Prostate gland (tissue), 2 donors: ENCODE measurements around the gene NUP160. TPM values are rescaled to one million over a fixed set of nuclear protein-coding genes. Genes with fewer than 3 reads are reported as not detected.
"Not testable (repeated sequence)": the region's sequence is repeated elsewhere in the genome, so short reads cannot be mapped to it uniquely, and the experiment has no call there.

Experiments
- DNase-seq: peaks from one replicate; pipeline ENCODE4 v3.0.0-alpha.2; 2019; ENCODE audit warnings: low spot score
- H3K27ac ChIP-seq, 2 donors: fragments of 200-600 bp; sonication (generic); 2 replicates each; pipeline ENCODE4 v1.5.1; 2017 to 2019
- H3K27me3 ChIP-seq: fragments of 200-600 bp; sonication (generic); replicated peaks from 2 replicates; pipeline ENCODE4 v1.5.1; 2019; ENCODE audit not compliant: insufficient read depth
- H3K36me3 ChIP-seq, 2 donors: fragments of 200-600 bp; sonication (generic); 1 replicate in 1 of 2; 2 replicates in 1 of 2; pipeline versions ENCODE4 v1.5.1 to v1.8.1; 2017 to 2019
- H3K4me1 ChIP-seq: fragments of 200-600 bp; sonication (generic); replicated peaks from 2 replicates; pipeline ENCODE4 v1.5.1; 2019
- H3K4me3 ChIP-seq, 2 donors: fragments of 200-600 bp; sonication (generic); 2 replicates each; pipeline ENCODE4 v1.5.1; 2017 to 2019
- H3K9me3 ChIP-seq: fragments of 200-600 bp; sonication (generic); 2 replicates; pipeline ENCODE4 v1.5.1; 2017
- CTCF ChIP-seq, 4 experiments: fragments of 200-600 bp in 2 of 4; fragments of 450-650 bp in 2 of 4; sonication (generic) in 2 of 4; IDR thresholded peaks; 1 replicate in 3 of 4; 2 replicates in 1 of 4; pipeline ENCODE4 v1.5.1; 2016 to 2019; ENCODE audit warnings: antibody characterized with exemption in 4 of 4, mild to moderate bottlenecking in 2 of 4, moderate library complexity in 2 of 4
- POLR2A ChIP-seq: fragments of 450-650 bp; IDR thresholded peaks from one replicate; pipeline ENCODE4 v1.6.1; 2016; ENCODE audit warnings: antibody characterized with exemption, mild to moderate bottlenecking
- POLR2AphosphoS5 ChIP-seq: sonication (generic); formaldehyde crosslinking; IDR thresholded peaks from one replicate; pipeline ENCODE4 v1.6.1; 2017; ENCODE audit warnings: antibody characterized with exemption
- WGBS: methylation state at CpG from one replicate; pipeline ENCODE4 v1.1.5; 2018; 5-methylcytosine and 5-hydroxymethylcytosine counted together
- intact Hi-C: fragments of 100-400 bp; cut with DNase I; formaldehyde crosslinking; loops from one replicate; pipeline ENCODE4 v1.14.2; 2022
- total RNA-seq, 2 donors: library from RNA; depleted of rRNA; stranded (reverse); fragments of >200 nt; gene quantifications; one replicate each; pipeline ENCODE4 v1.1.0, GENCODE V29; 2016

Gene NUP160
- total RNA-seq, 2 donors from 2014 or later, result 17.9 to 43.2 TPM

DNA sequence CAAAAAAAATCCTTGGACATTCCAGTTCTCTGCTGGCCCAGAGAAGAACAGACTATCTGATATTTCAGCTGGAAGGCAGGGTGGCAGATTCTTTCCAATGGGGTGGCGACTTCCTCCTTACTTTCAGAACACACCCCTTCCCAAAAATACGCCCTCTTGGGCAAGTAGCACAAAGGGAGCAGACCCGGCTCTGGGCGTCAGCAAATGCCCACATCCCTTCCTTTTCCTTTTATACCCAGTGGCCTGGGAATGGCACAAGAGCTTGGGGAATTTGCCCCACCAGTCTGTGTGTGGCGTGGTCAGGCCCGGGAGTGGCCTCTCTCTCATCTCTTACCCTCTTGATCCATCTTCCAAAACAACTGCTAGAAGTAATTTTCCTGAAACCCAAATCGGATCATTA is 33.0 kb upstream of the NUP160 start:
- TF ChIP-seq POLR2A, result no peak
- intact Hi-C loops, result no loop called here
- 82% methylated on average over 7 of the region's 7 CpGs for WGBS
- no peak for DNase-seq
- Histone ChIP-seq H3K36me3 (no peaks in the 10 kb centered on the region), H3K4me1 (no peaks in the 10 kb centered on the region), H3K27me3 (no peaks in the 10 kb centered on the region), H3K4me3 (no peak overlapping the region), H3K27ac (no peak overlapping the region), H3K9me3 (no peaks in the 10 kb centered on the region)

- WGBS, result 84% methylated on average over 10 of the region's 10 CpGs
- no peak for DNase-seq
- H3K9me3 ChIP-seq, result no peaks in the 10 kb centered on the region
- no peak overlapping the region for H3K4me3 ChIP-seq
- intact Hi-C loops, result no loop called here
- no peaks in the 10 kb centered on the region for H3K36me3 ChIP-seq
- H3K4me1 ChIP-seq, result no peaks in the 10 kb centered on the region
- no peak overlapping the region for H3K27ac ChIP-seq
- TF ChIP-seq POLR2A (no peak), CTCF (IDR thresholded peaks at IDR 0.05) (no peak), POLR2AphosphoS5 (no peak)
- H3K27me3 ChIP-seq, result no peaks in the 10 kb centered on the region
Observed at GRCh38 chr11:47879259-47880158, 31.4 kb upstream of the NUP160 start.

DNA sequence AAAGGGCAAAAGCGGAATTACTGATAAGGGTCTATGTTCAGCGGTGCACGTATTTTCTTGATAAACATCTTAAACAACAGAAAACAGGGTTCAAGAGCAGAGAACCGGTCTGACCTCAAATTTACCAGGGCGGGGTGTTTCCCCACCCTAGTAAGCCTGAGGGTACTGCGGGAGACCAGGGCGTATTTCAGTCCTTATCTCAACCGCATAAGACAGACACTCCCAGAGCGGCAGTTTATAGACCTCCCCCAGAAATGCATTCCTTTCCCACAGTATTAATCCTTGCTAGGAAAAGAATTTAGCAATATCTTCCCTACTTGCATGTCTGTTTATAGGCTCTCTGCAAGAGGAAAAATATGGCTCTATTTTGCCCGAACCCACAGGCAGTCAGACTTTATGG is 27.7 kb upstream of the NUP160 start:
- WGBS, result 93% methylated on average over 10 of the region's 10 CpGs
- H3K27me3 ChIP-seq, H3K27ac ChIP-seq, H3K4me3 ChIP-seq, DNase-seq, H3K36me3 ChIP-seq, H3K9me3 ChIP-seq, intact Hi-C loops, H3K4me1 ChIP-seq: not testable (repeated sequence)

- intact Hi-C loops, result no loop called here
- WGBS, result 69% methylated on average over 2 of the region's 2 CpGs
- no peak overlapping the region for H3K27ac ChIP-seq
- no peaks in the 10 kb centered on the region for H3K27me3 ChIP-seq
- H3K9me3 ChIP-seq, result no peaks in the 10 kb centered on the region
- TF ChIP-seq POLR2AphosphoS5 (no peak), POLR2A (no peak)
- no peaks in the 10 kb centered on the region for H3K4me1 ChIP-seq
- no peak for DNase-seq
- no peaks in the 10 kb centered on the region for H3K36me3 ChIP-seq
- no peak overlapping the region for H3K4me3 ChIP-seq
Observed at GRCh38 chr11:47870404-47870803, 22.3 kb upstream of the NUP160 start.

- H3K4me1 ChIP-seq, result no peaks in the 10 kb centered on the region
- 52% methylated on average over 2 of the region's 2 CpGs for WGBS
- H3K36me3 ChIP-seq, result no peaks in the 10 kb centered on the region
- no peak for DNase-seq
- intact Hi-C loops, result no loop called here
- H3K27me3 ChIP-seq, result no peaks in the 10 kb centered on the region
- TF ChIP-seq POLR2AphosphoS5, result no peak
- TF ChIP-seq POLR2A, result no peak
- no peaks in the 10 kb centered on the region for H3K9me3 ChIP-seq
- H3K27ac ChIP-seq, result no peak overlapping the region
- no peak overlapping the region for H3K4me3 ChIP-seq
Observed at GRCh38 chr11:47869544-47870393, 21.6 kb upstream of the NUP160 start.

- no peak for TF ChIP-seq POLR2AphosphoS5
- TF ChIP-seq CTCF (IDR thresholded peaks at IDR 0.05), result no peak
- TF ChIP-seq POLR2A, result no peak
Observed at GRCh38 chr11:47867823-47868222, 19.7 kb upstream of the NUP160 start.

DNA sequence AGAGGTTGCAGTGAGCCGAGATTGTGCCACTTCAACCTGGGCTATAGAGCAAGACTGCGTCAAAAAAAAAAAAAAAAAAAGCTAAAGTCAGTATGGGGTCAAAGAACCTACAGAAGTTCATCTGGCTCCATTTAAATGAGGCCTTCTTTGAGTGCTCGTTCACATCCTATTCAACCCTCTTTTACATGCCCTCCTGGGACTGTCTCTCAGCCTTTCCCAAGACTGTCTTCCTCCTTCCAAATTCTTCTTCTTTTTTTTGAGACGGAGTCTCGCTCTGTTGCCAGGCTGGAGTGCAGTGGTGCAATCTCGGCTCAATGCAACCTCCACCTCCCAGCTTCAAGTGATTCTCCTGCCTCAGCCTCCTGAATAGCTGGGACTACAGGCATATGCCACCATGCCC is 18.7 kb upstream of the NUP160 start:
- H3K36me3 ChIP-seq, H3K4me1 ChIP-seq, H3K27me3 ChIP-seq, intact Hi-C loops, DNase-seq, H3K27ac ChIP-seq, H3K9me3 ChIP-seq, H3K4me3 ChIP-seq: not testable (repeated sequence)
- WGBS, result 90% methylated on average over 6 of the region's 6 CpGs

More at GRCh38 chr11:47867823-47868222, 19.7 kb upstream of the NUP160 start:
- Histone ChIP-seq H3K27me3 (no peaks in the 10 kb centered on the region), H3K36me3 (no peaks in the 10 kb centered on the region), H3K4me3 (no peak overlapping the region), H3K4me1 (no peaks in the 10 kb centered on the region), H3K27ac (no peak overlapping the region), H3K9me3 (no peaks in the 10 kb centered on the region)
- intact Hi-C loops, result no loop called here
- no peak for DNase-seq
- WGBS, result 89% methylated on average over 3 of the region's 3 CpGs
